K562 (cell line): ENCODE measurements around the gene HSD17B8. TPM values are rescaled to one million over a fixed set of nuclear protein-coding genes. Genes with fewer than 3 reads are reported as not detected.

Experiments
- CEBPZ ChIP-seq: fragments of 150-350 bp; IDR thresholded peaks from 2 replicates; pipeline ENCODE4 v1.6.1; 2014; ENCODE audit warnings: low read depth, mild to moderate bottlenecking, low read length, borderline replicate concordance
- CREB1 ChIP-seq, 2 experiments: sonication (generic) in 1 of 2; formaldehyde crosslinking in 1 of 2; IDR thresholded peaks; 2 replicates each; pipeline versions ENCODE4 v1.6.1 to v1.8.0; 2012 to 2022; ENCODE audit warnings: inconsistent platforms in 1 of 2, mild to moderate bottlenecking in 1 of 2, missing genetic modification reagents in 1 of 2, moderate library complexity in 1 of 2
- CTBP1 ChIP-seq: fragments of 450-650 bp; IDR thresholded peaks from 2 replicates; pipeline ENCODE4 v1.6.1; 2016; ENCODE audit warnings: borderline replicate concordance
- GTF2F1 ChIP-seq: IDR thresholded peaks from 2 replicates; pipeline ENCODE4 v1.6.1; 2011; ENCODE audit warnings: low read depth, low read length, improper control_type of control experiment
- HMBOX1 ChIP-seq: sonication (generic); IDR thresholded peaks from 2 replicates; pipeline ENCODE4 v1.6.1; 2016
- MBD1 ChIP-seq: fragments of 250-450 bp; sonication (Bioruptor Pico); IDR thresholded peaks from 2 replicates; pipeline ENCODE4 v1.8.0; 2022; ENCODE audit warnings: inconsistent platforms
- NRF1 ChIP-seq, 2 experiments: fragments of 450-650 bp; IDR thresholded peaks in 1 of 2; conservative IDR thresholded peaks in 1 of 2; 2 replicates each; pipeline ENCODE4 v1.6.1; 2014; ENCODE audit warnings: mild to moderate bottlenecking in 2 of 2
- OTX1 ChIP-seq: fragments of 450-650 bp; formaldehyde crosslinking; IDR thresholded peaks from 2 replicates; pipeline ENCODE4 v1.4.0; 2022; ENCODE audit warnings: mild to moderate bottlenecking
- SP2 ChIP-seq: IDR thresholded peaks from 2 replicates; pipeline ENCODE4 v1.6.1; 2011; ENCODE audit warnings: mild to moderate bottlenecking, low read depth, low read length, moderate library complexity; ENCODE audit not compliant: poor library complexity, severe bottlenecking; ENCODE audit errors: extremely low read depth
- TARDBP ChIP-seq: fragments of 450-650 bp; IDR thresholded peaks from 2 replicates; pipeline ENCODE4 v1.6.1; 2016
- THRA ChIP-seq: fragments of 450-650 bp; IDR thresholded peaks from 2 replicates; pipeline ENCODE4 v1.6.1; 2017; ENCODE audit warnings: mild to moderate bottlenecking, moderate library complexity
- USF2 ChIP-seq: sonication (generic); formaldehyde crosslinking; IDR thresholded peaks from 2 replicates; pipeline ENCODE4 v1.5.0; 2020; ENCODE audit warnings: missing genetic modification reagents
- ZBTB26 ChIP-seq: fragments of 450-650 bp; formaldehyde crosslinking; IDR thresholded peaks from 2 replicates; pipeline ENCODE4 v1.4.0; 2022; ENCODE audit warnings: missing genetic modification characterization
- polyA plus RNA-seq, 8 experiments: library from polyadenylated mRNA; depleted of rRNA in 4 of 8; stranded (reverse) in 5 of 8; unstranded in 3 of 8; fragments of >200 nt; fragmentation: Nextera tagmentation in 2 of 8; fragmentation: Illumina TruSeq in 1 of 8; extraction: Ambion mirVana in 2 of 8; extraction: Trizol in 1 of 8; gene quantifications; 2 replicates each; pipeline versions ENCODE4 v1.2.1 to v1.2.3, GENCODE V29; 2011 to 2014; ENCODE audit warnings: inconsistent platforms in 1 of 8, missing spikeins in 1 of 8
- total RNA-seq, 7 experiments: library from RNA; depleted of rRNA in 6 of 7; stranded (reverse); fragments of >200 nt in 6 of 7; fragmentation: Illumina TruSeq in 2 of 7; extraction: Trizol in 2 of 7; gene quantifications; 2 replicates each; pipeline versions ENCODE4 v1.2.1 to v1.2.3, GENCODE V29; 2011 to 2021; ENCODE audit warnings: low replicate concordance in 1 of 7
- TF ChIP-seq, protein P1 (sequence below): fragments of 450-650 bp; conservative IDR thresholded peaks from 2 replicates; pipeline ENCODE4 v1.6.1; 2016; ENCODE audit warnings: missing genetic modification characterization, low read depth, mild to moderate bottlenecking, missing compliant biosample characterization, moderate library complexity

Gene HSD17B8
- total and polyA plus RNA-seq, 9 of the 15 experiments (the other 6 are each of a cell fraction or from before 2014, with no cell fraction given), result 3.7 to 35.2 (median 14.2) TPM

DNA sequence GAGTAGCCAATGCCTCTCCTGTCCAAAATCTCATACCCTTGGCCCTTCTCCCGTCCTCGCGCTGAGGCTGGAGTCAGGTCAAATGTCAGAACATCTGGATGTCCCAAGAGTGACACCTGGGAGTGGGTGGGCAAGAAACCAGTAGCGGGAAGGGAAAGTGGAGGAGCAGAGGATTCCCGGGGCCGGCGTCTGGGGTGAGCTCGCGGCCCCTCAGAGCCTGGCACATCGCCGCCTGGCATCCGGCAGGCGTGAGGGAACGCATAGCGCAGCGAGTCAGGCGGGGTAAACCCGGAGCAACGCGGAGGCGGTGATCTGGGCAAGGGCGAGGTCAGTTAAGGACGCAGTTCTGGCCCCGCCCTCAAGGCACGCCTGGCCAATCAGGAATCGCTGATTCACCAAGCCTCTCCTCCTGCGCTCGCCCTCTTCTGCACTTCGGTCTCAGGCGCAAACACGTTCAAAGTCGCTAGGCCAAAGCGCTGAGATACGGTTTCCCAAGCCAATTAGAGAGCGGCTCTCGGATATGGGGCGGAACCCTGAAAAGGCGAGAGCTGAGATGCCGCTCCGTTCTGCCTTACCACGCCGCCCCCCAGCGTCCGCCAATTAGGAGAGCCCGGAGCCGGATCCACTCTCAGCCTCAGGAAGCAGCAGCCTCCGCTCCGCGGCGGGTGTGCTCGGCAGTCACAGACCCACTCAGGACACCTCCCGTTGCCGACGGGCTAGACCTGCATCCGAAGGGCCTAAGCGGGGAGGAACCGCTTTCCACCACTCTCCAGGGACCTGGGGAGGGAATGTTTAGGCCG, 44.7 kb downstream of the HSD17B8 start (continued):
- TF ChIP-seq CEBPZ (peak; percentile 11; the same call in 1 of the 2 replicates), GTF2F1 (no peak), NRF1 (conservative IDR thresholded peaks at IDR 0.05 in 1 of 2, IDR thresholded peaks at IDR 0.05 in 1 of 2) (peak; percentile 93 to 94), ZBTB26 (CRISPR knock-in tag) (no peak), TARDBP (no peak), CTBP1 (peak; percentile 96), CREB1 (IDR thresholded peaks at IDR 0.05) (peak; percentile 70), CREB1 (CRISPR knock-in tag; IDR thresholded peaks at IDR 0.05) (0 out of 2 replicates have a peak, but pooled peaks have one; percentile 58), MBD1 (CRISPR knock-in tag) (no peak), OTX1 (peak; percentile 73; the same call in 1 of the 2 replicates), USF2 (peak; percentile 12; the same call in 1 of the 2 replicates), HMBOX1 (peak; percentile 46; the same call in 1 of the 2 replicates), SP2 (peak; percentile 47), THRA (peak; percentile 100)
- TF ChIP-seq, protein P1, sequence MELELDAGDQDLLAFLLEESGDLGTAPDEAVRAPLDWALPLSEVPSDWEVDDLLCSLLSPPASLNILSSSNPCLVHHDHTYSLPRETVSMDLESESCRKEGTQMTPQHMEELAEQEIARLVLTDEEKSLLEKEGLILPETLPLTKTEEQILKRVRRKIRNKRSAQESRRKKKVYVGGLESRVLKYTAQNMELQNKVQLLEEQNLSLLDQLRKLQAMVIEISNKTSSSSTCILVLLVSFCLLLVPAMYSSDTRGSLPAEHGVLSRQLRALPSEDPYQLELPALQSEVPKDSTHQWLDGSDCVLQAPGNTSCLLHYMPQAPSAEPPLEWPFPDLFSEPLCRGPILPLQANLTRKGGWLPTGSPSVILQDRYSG (tag), result no peak; the same call in 1 of the 2 replicates
